HG03196 (cell line): Measurements from ENCODE around the gene SPRR1A.
A peak's percentile ranks its signal among the peaks of the same experiment; 100 is the strongest.

Experiments used
- ATAC-seq: cut with Tn5 transposase; IDR thresholded peaks from one replicate; pipeline ENCODE4 v1.9.1; 2021; ENCODE audit not compliant: unreplicated experiment

The SPRR1A gene, protein sequence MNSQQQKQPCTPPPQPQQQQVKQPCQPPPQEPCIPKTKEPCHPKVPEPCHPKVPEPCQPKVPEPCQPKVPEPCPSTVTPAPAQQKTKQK

GRCh38 chr1:152983743-152984142 is at the start of gene SPRR1A:
SPRR1A (plus strand) TSS chr1:152984081; CDS start chr1:152985231, 1,150 bp downstream.
- ATAC-seq, result no peak

GRCh38 chr1:152940614-152941013 is 43.3 kb upstream of the SPRR1A start:
- no peak for ATAC-seq

- no peak for ATAC-seq
Measured at GRCh38 chr1:152941037-152941711, 42.7 kb upstream of the SPRR1A start.

DNA sequence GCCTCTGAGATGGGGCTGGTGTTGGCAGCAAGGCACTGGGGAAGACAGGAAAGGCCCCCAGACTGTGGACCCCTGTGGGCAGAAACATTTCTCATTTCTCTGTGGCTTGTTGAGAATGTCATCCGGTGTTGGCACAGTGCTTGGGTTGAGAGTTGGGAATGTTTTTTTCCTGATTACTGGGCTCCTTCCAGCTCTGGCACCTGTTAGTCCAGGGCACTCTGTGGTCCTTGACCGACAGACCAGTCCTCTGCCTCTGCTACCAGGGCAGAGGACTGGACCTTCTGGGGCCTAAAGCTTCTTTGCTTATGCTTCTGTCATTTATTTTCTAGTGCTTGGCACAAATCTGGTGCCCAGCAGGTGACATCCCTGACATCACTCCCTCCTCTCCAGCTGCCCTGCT is 41.7 kb upstream of the SPRR1A start:
- no peak for ATAC-seq

GRCh38 chr1:152946248-152946647 is 37.6 kb upstream of the SPRR1A start:
- ATAC-seq, result no peak

DNA sequence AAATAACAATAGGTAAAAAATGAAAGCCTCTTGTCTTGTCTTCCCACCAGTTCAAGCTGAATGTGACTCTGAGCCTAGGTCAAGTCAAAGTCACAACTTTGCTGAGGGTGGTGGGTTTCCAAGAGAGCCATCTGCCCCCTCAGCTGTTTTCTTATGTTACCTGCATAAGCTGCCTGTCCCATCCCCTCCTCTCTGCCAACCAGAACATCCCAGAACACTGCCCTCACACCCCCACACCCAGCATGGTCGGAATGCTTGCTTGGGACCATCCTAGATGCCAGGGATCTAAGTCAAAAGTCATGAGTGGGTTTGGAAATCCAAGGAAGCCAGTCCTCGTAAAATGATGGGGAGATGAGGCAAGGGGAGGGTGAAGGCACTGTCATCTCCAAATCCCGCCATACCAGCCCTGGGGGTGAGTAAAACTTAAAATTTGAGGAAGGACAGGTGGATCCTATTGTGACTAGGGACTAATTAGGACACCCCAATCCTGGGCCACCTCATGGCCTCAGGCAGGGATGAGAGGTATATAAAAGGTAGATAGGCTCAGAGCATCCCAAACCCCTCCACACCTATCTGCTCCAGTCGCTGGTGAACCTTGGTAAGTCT is 37.1 kb upstream of the SPRR1A start, which contains the start of gene SPRR5:
Gene SPRR5, plus strand, starts transcription at position 556 of the 606 bp plus-strand sequence. CDS start 1,349 bp downstream, outside the sequence.
- ATAC-seq, result no peak

DNA sequence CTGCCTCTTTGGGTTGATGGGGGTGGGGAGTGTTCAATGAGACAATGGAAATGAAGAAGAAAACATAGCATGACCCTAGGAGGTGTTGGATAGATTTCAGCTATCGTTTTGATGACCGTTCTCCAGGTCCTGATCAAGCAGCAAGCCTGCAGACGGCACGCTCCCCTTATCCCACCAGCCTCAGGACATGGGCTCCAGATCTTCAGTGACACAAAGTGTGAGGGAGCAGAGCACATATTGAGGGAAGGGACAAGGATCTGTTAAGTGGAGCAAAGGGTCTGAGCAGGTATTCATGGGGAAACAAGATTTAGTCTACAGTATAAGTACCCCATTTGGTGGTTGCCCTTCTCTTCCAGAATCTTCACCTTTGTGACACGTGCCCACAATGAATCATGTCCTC is 32.2 kb upstream of the SPRR1A start:
- no peak for ATAC-seq

- no peak for ATAC-seq
Measured at GRCh38 chr1:152953761-152954160, 30.1 kb upstream of the SPRR1A start.

GRCh38 chr1:152954436-152954835 is 29.4 kb upstream of the SPRR1A start:
- no peak for ATAC-seq

DNA sequence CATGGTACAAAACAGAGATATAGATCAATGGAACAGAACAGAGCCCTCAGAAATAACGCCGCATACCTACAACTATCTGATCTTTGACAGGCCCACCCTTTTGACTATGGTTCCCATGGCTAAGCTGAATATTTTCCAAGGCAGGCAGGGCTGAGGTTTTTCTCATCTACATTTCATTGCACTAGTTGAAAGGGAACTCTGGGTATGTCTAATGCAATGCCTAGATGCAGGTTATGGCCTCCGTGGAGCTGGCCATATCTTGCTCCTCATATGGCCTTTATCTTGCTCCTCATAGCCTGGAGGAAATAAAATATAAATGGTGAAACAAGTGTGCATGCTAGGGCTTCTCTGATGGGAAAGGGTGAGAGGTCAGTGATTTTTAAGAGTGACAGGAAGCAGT is 26.3 kb upstream of the SPRR1A start:
- no peak for ATAC-seq

DNA sequence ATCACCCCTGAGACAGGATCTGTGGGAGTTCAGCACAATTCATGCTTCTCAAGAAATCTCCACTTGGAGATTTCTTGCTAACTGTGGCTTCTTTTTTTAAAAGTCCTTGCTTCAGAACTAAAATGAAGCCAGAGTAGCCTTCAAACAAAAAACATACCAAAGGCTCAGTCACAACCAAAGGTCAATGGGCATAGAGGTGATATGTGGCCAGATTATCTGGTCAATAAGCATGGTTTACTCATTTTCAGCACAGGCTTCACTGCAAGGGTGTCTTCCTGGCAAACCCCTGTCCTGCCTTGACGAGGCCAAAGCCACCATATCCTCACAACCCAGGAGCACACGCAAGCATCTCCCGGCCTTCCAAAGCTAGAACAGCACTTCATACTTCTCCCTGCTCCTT is 24.6 kb upstream of the SPRR1A start:
- no peak for ATAC-seq

DNA sequence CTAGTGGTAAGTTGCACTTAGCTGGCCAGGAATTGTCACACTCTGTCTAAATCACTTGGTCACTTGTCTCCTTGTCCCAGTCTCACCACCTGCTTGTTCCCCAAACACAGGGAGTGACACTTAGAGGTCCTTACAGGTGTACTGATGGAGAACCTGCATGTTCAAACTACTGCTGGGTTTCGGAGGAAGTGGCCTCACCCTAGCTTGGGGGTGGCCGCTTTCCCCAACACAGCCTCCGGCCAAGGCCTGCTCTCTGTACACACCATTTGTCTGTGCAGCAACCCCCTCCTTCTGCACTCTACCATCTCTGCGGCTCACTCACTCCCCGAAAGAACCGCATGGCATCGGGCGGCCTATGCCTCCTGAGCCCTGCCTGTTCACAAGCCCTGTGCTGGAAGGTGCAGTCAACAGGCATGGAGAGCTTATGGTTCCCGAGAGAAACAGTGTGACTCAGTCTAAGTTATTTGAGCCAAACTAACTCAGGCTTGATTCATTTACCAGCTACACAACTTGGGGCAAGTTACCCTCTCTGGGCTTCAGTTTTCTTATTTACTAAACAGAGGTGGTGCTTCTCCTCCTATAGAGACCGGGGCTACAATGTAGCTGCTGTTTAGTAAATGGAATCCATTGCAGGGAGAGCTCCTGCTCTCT is 24.0 kb upstream of the SPRR1A start:
- ATAC-seq, result no peak

GRCh38 chr1:152960452-152961044 is 23.3 kb upstream of the SPRR1A start:
- no peak for ATAC-seq

GRCh38 chr1:152961226-152961891 is 22.5 kb upstream of the SPRR1A start:
- ATAC-seq, result no peak

DNA sequence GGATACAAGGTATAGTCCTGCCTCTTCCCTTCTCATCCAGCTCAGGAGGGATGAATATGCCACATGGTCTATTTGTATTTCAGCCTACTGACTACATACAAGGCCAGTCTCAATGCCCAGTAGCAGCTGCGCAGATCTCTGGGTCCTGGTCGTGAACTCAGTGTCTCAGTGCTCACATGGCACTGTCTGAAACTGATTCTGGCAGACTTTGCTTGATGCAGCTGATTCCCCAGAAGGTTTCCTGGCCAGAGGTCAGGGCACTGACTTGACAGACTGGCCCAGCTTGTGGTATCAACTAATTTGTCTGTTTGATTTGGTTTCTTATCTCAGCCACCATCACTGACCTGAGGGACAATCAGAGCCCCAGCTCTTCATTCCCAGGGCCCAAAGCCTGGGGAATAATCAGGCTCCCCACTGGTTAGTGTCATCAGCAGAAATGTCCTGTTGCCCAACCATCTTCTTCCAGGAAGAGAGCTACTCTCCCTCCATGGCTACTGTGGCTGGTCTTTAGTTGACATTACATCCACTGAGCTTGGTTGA is 20.9 kb upstream of the SPRR1A start:
- ATAC-seq, result no peak

DNA sequence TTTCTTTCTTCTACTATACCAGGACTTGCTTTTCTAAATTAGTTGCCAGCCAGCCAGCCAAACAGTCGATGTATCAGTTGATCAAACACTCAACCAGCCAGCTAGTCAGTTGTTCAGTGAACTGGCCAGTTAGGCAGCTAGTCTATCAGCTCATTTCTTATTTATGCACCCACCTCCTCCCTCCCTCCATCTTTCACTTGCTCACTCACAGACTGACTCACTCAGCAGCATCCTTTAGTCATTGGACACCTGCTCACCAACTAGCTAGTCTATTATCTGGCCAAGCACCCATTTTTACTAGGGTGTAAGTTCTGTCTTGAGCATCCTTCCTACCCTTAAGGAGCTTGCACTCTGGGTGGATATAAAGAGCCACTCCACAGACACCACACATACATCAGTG is 19.3 kb upstream of the SPRR1A start:
- no peak for ATAC-seq

DNA sequence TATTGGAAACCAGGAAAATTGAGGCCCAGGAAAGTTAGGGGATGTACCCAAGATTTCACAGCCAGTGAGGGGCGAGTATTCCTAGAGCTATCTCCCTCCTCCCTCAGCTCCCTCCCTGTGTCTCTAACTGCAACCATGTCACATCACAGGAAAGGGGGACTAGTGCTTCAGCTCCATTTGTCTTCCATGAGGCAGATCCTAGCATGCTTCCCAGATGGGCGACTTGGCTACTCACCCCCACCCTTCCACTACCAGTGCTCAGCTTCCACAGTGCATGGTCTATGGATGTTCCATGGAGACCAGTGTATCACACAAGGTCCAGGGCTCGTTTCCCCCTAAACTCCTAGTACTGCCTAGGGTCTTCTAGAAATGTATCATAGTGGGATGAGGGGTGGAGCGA is 18.0 kb upstream of the SPRR1A start:
- ATAC-seq, result no peak

DNA sequence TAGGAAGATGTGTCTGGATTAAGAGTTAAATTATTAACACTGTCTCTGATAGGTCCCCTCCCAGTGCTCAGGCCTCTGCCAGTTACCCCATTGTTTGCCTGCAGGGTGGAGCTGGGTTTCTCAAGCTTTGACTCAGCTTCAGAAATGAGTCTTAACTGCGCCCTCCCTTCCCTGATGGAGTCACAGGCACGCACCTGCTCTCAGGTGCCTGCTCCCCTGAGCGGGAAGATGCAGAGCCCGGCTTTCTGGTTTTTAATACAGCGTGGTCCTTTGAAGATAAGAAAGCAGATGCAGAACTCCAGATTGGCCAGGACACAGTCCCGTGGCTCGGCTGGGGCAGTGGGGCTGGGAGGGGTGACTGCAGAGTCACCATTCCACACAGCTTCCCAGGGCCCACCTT is 16.7 kb upstream of the SPRR1A start:
- ATAC-seq, result no peak

DNA sequence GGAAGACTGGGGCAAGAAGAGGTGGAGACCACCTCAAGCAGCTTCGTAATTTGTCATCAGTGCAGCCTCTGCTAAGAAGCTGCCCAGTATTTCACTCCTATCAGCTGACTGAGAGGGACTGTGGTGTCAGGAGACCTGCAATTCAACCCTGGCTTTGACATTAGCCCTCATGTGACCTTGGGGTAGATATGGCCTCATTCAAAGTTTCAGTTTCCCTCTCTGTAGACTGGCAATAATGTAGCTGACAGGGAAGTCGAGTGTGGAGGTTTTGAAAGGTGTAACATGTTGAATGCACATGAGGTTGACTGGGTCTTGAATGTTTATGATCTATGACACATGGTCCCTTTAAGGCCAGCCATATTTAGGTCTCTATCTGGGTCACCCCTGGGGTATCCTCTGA is 15.6 kb upstream of the SPRR1A start:
- ATAC-seq, result peak; percentile 67

DNA sequence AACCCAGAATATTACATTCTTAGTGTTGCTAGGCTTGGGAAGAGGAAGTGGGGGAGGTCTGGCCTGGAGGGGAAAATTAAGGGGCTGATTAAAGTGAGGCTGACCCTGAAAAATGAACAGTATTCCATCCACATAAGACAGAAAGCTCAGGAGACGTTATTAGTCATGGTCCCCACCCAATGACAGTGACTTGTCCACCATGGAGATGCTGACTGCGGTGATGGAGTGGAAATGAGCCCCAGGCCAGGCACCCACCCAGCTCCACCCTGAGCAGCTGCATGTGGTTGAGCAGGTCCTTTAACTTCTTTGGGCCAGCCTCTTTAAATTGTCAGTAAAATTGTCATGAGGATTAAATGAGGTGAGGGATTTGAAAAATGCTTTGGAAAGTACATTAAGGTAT is 14.8 kb upstream of the SPRR1A start:
- no peak for ATAC-seq

- no peak for ATAC-seq
Measured at GRCh38 chr1:152970495-152970894, 13.4 kb upstream of the SPRR1A start, which contains the start of gene SPRR4. SPRR4 (plus strand) TSS chr1:152970648; CDS start chr1:152971891, 1,243 bp downstream.
